ENCODE results near the gene SOCS1. TPM values are rescaled to one million over a fixed set of nuclear protein-coding genes. Genes with fewer than 3 reads are reported as not detected.

The SOCS1 gene
- total RNA-seq, 1 experiment from 2014 or later = 12.5 TPM

DNA sequence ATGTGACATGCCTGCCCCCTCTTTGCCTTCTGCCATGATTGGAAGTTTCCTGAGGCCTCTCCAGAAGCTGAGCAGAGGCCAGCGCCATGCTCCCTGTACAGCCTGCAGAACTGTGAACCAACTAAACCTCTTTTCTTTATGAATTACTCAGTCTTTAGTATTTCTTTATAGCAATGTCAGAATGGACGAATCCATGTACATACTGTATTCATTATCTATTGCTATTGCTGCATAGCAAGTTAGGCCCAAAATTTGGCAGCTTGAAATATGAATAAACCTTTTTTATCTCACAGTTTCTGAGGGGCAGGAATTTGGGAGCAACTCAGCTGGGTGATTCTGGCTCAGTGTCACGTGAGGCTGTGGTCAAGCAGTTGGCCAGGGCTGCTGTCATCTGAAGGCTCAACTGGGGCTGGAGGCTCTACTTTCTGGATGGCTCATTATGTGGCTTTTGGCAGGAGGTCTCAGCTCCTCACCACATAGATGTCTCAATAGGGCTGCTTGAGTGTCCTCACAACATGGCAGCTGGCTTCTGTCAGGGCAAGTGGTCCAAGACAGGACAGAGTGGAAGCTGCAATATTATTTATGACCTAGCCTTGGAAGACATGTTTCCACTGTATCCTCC lies 40.0 kb downstream of the SOCS1 start:
- ATAC-seq = no peak
- ChIA-PET CTCF (no interaction called here), POLR2A (ENCODE audit: unreplicated experiment) (no interaction called here)
- Histone ChIP-seq H3K79me2 (ENCODE audit: low read length) (no peaks in the 10 kb centered on the region), H3K4me2 (ENCODE audit: low read length) (no peak overlapping the region), H3K9me2 (replicated peaks; ENCODE audit: low read length) (no peaks in the 10 kb centered on the region), H3F3A (ENCODE audit: low read length, unreplicated experiment) (no peaks in the 10 kb centered on the region), H3K4me1 (ENCODE audit: insufficient read depth, low read length) (no peaks in the 10 kb centered on the region), H3K36me3 (ENCODE audit: low read depth, low read length) (no peaks in the 10 kb centered on the region), H2AFZ (ENCODE audit: low read length) (no peak overlapping the region), H3K27me3 (ENCODE audit: low read length) (no peaks in the 10 kb centered on the region), H3K9ac (ENCODE audit: low read length) (no peak overlapping the region), H4K20me1 (ENCODE audit: low read length) (no peaks in the 10 kb centered on the region), H3K4me3 (ENCODE audit: low read length) (no peak overlapping the region), H3K9me3 (ENCODE audit: low read length) (no peaks in the 10 kb centered on the region), H3K27ac (ENCODE audit: low read length) (no peak overlapping the region)
- DNase-seq = no peak
- no peak for TF ChIP-seq CTCF (conservative IDR thresholded peaks at IDR 0.05; ENCODE audit: low read depth, low read length)
- TF ChIP-seq EZH2 (IDR thresholded peaks at IDR 0.05; ENCODE audit: low read length, unreplicated experiment) = no peak
- no peak for TF ChIP-seq EZH2phosphoT487 (IDR thresholded peaks at IDR 0.05; ENCODE audit: borderline replicate concordance, low read length)
- intact Hi-C loops (cut with micrococcal nuclease) = no loop called here
- no TSS peak for BruUV-seq (replicated peaks)

GRCh38 chr16:11213799-11214198 lies 42.2 kb downstream of the SOCS1 start:
- intact Hi-C loops (cut with micrococcal nuclease) = no loop called here
- Histone ChIP-seq H3K9me3 (ENCODE audit: low read length) (no peaks in the 10 kb centered on the region), H3K27ac (ENCODE audit: low read length) (no peak overlapping the region), H3K4me2 (ENCODE audit: low read length) (no peak overlapping the region), H4K20me1 (ENCODE audit: low read length) (no peaks in the 10 kb centered on the region), H3K4me1 (ENCODE audit: insufficient read depth, low read length) (no peaks in the 10 kb centered on the region), H3K4me3 (ENCODE audit: low read length) (no peak overlapping the region), H3K36me3 (ENCODE audit: low read depth, low read length) (no peaks in the 10 kb centered on the region), H3K27me3 (ENCODE audit: low read length) (no peaks in the 10 kb centered on the region), H3K9ac (ENCODE audit: low read length) (no peak overlapping the region), H3K9me2 (replicated peaks; ENCODE audit: low read length) (no peaks in the 10 kb centered on the region), H2AFZ (ENCODE audit: low read length) (no peak overlapping the region), H3K79me2 (ENCODE audit: low read length) (no peaks in the 10 kb centered on the region), H3F3A (ENCODE audit: low read length, unreplicated experiment) (no peaks in the 10 kb centered on the region)
- BruUV-seq (replicated peaks) = no TSS peak
- ATAC-seq (no peak), DNase-seq (no peak)
- POLR2A ChIA-PET (ENCODE audit: unreplicated experiment) = no interaction called here
- CTCF ChIA-PET = no interaction called here
- no peak for TF ChIP-seq CTCF (conservative IDR thresholded peaks at IDR 0.05; ENCODE audit: low read depth, low read length)
- TF ChIP-seq EZH2phosphoT487 (IDR thresholded peaks at IDR 0.05; ENCODE audit: borderline replicate concordance, low read length) = no peak
- no peak for TF ChIP-seq EZH2 (IDR thresholded peaks at IDR 0.05; ENCODE audit: low read length, unreplicated experiment)

DNA sequence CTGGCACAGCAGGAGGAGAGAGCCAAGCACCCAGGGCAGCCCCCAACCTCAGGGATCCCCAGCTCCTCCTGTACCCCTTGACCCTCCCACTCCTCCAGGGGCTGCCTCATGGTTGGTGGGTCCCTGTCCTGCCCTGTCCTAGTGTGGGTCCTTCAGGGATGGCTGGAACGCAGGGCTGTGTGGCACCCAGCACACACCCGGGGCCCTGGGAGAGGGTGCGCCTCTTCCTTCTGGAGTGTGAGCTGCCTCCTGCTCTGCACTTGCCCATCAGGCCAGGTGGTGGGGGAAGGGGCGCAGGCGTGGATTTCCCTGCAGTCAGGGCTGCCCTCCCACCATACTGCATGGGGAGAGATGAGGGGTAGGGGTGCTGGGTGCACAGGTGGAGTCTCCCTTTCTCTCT lies 42.6 kb downstream of the SOCS1 start:
- Histone ChIP-seq H3K79me2 (ENCODE audit: low read length) (no peaks in the 10 kb centered on the region), H3K9ac (ENCODE audit: low read length) (no peak overlapping the region), H3F3A (ENCODE audit: low read length, unreplicated experiment) (no peaks in the 10 kb centered on the region), H3K27me3 (ENCODE audit: low read length) (no peaks in the 10 kb centered on the region), H3K4me2 (ENCODE audit: low read length) (no peak overlapping the region), H3K27ac (ENCODE audit: low read length) (no peak overlapping the region), H4K20me1 (ENCODE audit: low read length) (no peaks in the 10 kb centered on the region), H3K9me2 (replicated peaks; ENCODE audit: low read length) (no peaks in the 10 kb centered on the region), H3K9me3 (ENCODE audit: low read length) (no peaks in the 10 kb centered on the region), H3K4me3 (ENCODE audit: low read length) (no peak overlapping the region), H2AFZ (ENCODE audit: low read length) (no peak overlapping the region), H3K36me3 (ENCODE audit: low read depth, low read length) (no peaks in the 10 kb centered on the region), H3K4me1 (ENCODE audit: insufficient read depth, low read length) (no peaks in the 10 kb centered on the region)
- DNase-seq (no peak), ATAC-seq (no peak)
- TF ChIP-seq EZH2phosphoT487 (IDR thresholded peaks at IDR 0.05; ENCODE audit: borderline replicate concordance, low read length) = no peak
- TF ChIP-seq CTCF (conservative IDR thresholded peaks at IDR 0.05; ENCODE audit: low read depth, low read length) = no peak
- no peak for TF ChIP-seq EZH2 (IDR thresholded peaks at IDR 0.05; ENCODE audit: low read length, unreplicated experiment)
- no TSS peak for BruUV-seq (replicated peaks)
- POLR2A ChIA-PET (ENCODE audit: unreplicated experiment) = no interaction called here
- CTCF ChIA-PET = no interaction called here
- intact Hi-C loops (cut with micrococcal nuclease) = no loop called here

All from PC-3 (cell line).